HG02610 (cell line): ENCODE measurements around the gene HRAS.

Experiments used
- ATAC-seq: cut with Tn5 transposase; IDR thresholded peaks from one replicate; pipeline ENCODE4 v1.9.1; 2021; ENCODE audit warnings: mild to moderate bottlenecking, moderate library complexity; ENCODE audit not compliant: unreplicated experiment

HRAS gene

DNA sequence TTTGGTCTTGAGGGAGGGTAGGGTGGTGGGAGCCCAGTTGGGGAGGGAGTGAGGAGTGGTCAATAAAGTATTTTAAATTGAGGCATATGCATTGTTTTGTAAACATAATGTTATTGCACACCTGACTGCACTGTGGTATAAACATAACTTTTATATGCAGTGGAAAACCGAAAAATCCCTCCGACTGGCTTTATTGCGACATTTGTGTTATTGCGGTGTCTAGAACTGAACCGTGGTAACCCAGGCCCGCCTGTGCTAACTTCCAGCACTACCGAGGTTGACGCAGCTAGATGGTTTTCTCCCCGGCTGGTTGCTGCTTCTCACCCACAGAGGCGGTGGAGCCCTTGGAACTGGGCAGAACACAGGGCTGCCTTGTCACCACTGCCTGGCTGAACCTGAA, 20.8 kb downstream of the HRAS start:
- ATAC-seq: no peak

DNA sequence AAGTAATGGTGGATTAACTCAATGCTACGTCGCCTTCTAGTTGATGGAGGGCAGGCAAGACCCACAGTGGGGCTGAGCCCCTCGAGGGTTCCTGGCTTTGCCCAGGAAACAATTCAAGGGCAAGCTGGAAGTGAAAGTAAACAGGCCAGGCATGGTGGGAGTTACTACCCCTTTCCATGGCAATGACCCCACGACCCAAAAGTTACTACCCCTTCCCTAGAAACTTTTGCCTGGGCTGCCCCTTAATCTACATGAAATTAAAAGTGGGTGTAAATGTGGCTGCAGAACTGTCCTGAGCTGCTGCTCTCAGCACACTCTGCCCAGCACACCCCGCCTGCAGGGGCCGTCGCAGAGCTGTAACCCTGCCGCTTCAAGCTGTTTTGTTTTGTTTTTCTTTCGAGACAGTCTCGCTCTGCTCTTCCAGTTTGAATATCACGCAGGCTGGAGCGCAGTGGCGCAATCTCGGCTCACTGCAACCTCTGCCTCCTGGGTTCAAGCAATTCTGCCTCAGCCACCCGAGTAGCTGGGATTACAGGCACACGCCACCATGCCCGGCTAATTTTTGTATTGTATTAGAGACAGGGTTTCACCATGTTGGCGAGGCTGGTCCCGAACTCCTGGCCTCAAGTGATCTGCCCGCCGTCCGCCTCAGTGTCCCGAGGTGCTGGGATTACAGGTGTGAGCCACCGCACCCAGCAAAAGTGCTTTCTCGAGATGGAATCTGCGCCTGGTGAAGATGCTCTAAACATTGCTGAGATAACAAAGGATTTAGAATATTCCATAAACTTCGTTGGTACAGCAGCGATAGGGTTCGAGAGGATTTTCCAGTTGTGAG, 22.4 kb downstream of the HRAS start:
- ATAC-seq: no peak

DNA sequence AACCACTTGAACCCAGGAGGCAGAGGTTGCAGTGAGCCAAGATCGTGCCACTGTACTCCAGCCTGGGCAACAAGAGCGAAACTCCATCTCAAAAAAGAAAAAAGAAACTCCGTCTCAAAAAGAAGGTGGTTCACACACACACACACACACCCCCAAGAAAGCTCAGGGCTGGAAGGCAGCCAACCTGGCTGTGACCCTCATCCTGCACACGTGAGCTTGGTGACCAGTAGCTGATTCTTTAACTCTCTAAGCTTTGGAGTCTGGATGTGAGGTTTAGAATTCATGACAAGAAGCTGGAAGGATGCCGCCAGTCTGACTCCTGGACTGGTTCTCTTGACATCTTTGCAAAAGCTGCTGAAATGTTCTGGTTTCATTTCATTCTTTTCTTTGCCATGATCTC, 26.4 kb downstream of the HRAS start:
- ATAC-seq: no peak

DNA sequence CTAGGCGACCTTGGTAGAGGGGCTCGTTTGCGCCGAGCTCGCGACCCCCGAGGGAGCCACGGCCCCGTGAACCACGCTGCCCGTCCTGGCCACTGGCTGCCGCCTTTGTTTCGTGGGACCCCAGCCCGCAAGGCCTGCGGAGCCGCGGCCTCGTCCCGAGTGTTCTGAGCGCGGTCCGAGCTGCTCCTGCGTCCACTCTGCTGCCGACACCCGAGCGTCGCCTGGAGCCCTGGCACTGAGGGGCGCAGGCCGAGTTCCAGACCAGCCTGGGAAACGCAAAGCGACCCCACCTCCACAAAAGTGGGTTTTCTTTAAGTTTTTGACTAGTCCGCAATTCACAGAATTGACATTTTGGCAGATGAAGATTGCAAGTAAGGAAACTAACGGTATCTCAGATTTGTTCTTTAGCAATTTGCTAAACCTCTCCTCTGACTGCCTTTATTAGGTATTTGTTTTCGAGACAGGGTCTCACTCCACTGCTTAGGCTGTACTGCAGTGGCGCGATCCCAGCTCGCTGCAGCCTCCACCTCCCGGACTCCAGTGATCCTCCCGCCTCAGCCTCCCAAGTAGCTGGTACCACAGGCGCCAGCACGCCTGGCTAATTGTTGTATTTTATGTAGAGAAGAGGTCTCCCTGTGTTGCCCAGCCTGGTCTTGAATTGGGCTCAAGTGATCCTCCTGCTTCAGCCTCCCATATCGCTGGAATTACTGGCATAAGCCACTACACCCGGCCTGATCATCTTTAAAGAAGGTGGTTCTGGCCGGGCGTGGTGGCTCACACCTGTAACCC, 27.5 kb downstream of the HRAS start:
- no peak for ATAC-seq

DNA sequence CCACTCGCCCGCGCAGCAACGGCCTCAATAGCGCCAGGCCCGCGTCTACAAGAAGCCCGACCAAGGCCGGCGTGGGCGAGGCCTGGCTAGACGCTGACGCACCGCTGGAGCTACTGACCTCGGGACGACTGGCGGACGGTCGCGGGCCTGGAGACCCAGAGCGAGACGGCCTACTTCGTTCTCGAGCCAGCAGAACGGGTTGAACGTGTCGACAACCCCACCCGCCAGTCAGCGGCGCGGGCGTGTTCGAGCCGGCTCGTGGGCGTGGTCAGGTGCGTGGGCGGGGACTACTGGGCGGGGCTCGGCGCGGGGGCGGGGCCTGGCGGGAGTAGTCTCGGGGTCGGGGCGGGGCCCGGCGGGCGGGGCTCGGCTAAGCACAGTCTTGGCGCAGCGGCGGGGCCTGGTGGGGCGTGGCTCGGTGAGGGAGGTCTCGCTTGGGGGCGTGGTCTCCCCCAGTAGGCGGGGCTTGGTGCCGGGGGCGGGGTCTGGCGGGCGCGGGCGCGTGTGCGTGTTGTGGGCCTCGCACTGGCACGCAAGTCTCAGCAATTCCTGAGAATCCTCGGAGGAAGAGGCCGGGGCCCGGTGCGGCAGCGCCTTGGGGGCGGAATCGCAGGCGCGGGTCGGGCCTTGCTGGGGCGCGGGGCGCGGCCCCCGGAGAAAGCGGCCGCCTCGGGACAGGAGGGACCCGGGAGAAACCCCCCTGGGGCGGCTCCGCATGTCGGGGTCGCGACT, 28.2 kb downstream of the HRAS start, which contains the start of gene RNH1:
RNH1 (minus strand) TSS at position 248 of the 732 bp plus-strand sequence. CDS start 5,080 bp downstream, outside the sequence.
- peak; percentile 32 for ATAC-seq

DNA sequence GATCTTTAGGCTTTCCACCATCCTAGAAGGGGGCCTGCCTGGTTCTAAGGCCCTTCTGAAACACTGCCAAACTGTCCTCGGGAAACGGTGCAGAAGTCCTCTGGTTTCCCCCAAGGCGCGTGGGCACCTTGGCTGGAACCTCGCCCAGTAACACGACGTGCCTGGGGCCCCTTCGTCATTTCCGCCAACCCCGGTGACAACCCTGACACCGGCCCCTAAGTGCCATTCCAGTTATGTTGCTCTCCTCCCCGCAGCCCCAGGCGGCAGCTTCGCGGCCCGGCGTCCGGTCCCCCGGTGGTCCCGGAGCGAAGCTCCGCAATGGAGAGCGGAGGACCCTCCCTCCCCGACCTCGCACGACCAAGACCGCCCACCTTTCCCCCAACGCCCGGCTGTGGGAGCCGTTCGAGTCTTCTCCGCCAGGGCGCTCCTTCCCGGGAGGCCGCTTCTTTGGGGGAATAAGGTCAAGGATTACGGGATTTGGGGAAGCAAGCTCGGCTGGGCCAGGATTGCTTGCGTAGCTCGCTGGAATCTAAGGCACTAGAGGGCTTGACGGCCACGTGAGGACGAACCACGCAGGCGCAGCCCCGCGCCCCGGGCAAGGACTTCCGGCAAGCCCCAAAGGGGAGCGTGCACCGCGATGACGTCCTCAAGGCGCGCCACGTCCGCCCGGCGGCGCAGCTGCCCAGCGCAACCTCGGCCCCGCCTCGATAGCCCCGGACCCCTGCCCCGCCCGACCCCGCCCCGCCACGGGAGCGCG, 29.0 kb downstream of the HRAS start:
- peak; percentile 59 for ATAC-seq

DNA sequence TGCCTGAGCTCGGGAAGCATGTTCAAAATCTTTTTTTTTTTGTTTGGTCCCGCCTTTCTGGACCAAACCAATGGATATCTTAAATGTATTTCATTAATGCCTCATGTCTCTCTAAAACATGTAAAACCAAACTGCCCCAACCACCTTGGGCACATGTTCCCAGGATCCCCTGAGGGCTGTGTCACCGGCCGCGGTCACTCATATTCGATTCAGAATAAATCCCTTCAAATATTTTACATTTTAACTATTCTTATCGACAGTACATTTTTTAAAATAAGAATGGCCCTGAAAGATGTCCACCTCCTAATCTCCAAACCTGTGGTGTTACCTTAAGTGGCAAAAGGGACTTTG, 30.4 kb downstream of the HRAS start:
- ATAC-seq: no peak

DNA sequence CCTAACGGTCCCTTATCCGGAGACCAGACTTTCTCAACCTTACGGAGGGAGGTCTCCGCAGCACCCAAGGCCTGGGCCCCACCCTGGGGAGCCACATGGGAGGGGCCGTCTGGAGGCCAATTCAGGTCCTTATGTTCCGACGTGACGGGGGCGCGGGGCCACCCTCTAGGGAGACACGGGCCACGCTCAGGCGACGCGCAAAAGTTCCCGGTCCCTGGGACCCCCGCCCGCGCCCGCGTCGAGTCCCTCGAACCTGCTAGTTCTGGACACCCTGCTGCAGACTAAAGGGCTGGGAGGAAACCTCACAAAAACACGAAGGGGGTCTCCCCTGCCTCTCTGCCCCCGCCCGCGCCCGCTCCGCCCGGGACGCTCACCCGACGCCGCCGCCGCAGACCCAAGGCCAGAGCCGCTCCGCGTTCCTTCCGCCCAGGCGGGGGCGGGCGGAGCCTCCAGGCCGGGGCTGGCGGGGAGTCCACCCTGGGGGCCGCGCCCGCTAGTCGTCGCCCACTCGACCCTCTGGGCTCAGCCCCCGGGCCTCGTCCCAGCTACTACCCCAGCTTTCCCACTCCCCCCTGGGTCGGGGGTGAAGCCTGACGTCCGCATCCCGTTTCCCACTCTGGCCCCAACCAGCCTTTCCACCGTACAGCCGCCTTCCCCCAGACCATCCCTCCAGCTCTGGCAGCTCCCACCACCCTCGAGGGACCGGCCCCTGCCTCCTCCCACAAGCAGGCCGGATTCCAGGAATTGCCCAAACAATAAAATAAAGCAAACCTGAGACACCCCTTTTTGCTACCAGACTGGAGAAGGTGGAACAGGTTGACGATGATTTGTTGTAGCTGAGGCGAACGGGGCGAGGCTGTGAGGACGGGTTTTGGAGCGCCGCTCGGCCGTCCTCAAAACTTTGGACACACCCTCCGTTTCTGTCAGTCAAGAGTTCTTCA, 31.1 kb downstream of the HRAS start:
- ATAC-seq: no peak

DNA sequence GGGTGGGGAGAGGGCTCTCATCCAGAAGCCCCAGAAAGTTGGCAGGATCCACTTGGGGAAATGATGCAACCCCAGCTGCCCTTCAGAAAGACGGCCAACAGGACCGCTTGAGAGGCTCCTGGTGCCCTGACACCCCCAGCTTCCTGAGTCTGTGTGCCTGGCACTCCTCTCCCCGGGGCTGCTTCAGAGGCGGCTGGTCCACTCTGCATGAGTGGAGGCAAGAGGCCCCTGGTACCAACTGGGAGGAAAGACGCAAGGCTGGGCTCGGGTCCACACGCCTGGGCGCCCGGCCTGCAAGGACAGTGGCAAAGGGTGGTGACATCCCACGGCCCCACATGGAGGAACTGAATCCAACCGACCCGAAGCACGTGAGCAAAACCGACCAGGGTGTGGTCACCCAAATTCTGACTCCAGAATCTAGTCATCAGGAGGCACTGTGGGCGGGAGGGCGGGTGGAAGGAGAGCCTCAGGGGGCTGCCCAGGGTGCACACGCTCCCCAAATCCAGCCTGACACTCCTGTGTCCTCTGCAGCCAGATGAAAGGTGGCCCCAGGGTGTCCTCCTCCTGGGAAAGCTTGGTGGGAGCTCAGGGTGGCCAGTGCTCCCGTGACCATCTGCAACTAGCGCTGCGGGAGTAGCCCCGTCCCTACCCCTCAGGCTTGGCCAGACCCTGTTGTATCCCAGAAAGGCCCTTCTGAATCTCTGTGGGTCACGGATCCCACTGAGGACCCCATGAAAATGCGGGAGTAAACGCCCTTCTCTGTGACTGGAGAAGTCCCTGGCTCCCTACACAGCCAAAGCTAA, 32.0 kb downstream of the HRAS start:
- ATAC-seq: no peak

DNA sequence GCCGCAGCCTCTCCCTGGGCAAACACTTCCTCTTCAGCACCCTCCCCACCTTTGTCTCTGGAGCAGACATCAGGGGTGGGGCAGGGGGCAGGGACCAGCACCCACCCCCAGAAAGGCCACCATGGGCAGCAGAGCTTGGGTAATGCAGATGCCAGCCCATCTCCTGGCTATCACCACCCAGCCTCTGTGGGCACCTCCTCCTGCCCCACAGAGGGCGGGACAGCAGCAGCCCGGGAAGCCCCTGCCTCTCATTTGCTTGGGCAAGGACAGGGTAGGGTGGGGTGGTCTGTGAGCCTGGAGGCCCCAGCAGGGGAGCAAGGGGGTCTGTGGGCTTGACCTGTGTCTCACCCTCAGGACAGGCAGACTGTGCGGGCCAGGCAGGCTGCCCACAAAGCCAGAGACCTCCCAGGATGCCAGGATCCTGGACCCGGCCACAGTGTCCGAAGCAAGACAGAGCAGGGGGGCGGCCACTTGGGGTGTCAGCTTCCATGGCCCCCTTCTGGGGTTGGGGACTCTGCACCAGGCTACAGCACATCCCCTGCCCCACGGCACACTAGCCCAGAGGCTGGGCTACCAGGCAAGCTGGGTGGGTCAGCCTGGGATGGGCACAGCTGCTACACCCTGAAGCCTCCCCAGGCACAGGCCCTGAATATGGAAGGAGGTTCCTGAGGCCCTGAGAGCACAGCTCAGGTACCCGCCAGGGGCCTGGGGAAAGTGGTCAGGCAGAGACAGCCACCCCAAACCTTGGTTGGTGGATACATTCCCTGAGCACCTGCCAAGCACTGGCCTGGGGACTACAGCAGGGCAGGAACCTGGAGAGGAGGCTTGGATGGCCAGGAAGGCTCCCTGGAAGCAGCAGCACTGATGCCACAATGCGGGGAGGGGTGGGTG, 32.8 kb downstream of the HRAS start:
- ATAC-seq: no peak

DNA sequence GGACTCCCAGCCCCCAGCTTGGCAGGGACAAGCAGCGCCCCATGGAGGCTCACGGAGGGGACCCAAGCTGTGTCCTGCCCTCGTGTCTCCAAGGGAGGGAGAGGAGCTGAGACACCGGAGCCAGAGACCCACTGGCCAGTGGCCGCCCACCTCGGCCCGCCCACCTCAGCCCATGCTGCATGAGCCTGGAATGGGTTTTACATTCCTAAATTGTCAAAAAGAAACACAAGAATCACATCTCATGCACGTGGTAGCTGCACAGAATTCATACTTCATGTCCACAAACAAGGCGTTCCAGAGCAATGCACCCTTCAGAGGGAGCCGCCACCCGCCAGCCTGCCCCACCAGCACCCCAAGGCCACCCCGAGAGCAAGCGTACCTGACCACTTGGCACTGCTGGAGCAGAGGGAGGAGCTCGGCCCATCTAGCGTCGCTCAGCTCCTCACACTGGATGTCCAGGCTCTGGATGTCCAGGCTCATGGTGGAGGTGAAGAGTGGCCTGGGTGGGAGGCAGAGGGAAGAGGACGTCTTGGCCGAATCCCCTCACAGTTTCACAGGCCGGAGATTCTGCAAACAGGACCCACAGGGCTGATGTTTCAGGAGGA, 33.6 kb downstream of the HRAS start:
- no peak for ATAC-seq

DNA sequence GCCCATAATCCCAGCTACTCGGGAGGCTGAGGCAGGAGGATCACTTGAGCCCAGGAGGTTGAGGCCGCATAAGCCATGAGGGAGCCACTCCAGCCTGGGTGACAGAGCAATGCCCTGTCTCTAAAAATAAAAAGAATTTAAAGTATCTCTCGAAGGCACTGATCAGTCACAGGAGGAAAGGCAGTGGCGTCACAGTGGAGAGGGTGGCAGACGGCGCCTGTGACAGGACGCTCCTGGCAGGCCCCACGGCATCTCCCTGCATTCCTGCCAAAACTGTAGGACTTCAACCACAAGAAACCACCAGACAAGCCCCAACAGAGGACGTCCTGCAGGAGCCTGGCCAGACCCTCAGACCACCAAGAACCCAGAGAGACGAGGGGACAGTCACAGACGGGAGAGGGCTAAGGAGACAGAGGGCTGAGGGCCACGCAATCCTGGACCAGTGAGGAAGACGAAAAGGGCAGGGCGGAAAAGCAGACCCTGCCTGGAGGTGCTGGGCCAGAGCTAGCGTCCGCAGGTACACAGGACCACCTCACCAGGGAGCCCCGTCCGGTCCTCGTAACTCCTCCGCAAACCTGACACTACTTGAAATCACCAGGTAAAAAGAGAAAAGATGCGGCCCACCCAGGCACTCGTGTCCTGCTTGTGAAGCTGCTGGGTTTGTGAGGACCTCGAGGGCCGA, 34.2 kb downstream of the HRAS start:
- ATAC-seq: no peak

DNA sequence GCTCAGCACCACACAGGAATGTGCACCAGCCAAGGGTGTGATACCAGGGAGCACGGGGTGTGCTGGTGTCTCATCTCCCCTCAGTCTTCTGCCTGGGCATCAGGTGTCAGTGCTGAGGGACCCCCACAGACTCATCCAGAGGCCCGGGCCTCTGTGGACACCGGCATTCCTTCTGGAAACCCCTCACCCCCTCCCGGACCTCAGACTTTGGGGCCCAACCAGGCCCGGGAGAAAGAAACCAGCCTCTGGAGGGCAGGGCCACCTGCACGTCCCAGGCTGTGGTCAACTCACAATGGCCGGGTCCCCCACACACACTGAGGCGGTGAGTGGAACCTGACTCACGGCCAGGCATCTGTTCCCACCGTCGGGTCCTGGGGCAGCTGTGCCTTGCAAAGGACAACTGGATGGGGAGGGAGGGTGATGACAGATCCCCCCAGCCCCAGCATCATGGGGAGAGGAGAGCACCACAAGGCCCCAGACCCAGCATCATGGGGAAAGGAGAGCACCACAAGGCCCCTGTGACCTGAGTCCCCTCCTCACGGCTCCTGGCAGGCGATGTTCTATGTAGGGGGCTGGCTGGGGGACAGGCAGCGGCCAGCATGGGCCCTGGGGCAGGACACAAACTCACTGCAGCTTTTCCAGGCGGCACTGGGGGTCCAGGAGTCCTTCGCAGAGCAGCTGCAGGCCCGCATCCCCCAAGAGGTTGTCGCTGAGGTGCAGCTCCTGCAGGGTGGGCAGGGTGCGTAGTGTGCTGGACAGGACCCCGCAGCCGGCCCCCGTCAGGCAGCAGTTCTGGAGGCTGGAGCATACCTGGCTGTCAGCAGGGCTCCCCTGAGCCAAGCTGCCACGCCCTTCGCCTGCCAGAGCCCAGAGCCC, 35.9 kb downstream of the HRAS start:
- ATAC-seq: no peak

DNA sequence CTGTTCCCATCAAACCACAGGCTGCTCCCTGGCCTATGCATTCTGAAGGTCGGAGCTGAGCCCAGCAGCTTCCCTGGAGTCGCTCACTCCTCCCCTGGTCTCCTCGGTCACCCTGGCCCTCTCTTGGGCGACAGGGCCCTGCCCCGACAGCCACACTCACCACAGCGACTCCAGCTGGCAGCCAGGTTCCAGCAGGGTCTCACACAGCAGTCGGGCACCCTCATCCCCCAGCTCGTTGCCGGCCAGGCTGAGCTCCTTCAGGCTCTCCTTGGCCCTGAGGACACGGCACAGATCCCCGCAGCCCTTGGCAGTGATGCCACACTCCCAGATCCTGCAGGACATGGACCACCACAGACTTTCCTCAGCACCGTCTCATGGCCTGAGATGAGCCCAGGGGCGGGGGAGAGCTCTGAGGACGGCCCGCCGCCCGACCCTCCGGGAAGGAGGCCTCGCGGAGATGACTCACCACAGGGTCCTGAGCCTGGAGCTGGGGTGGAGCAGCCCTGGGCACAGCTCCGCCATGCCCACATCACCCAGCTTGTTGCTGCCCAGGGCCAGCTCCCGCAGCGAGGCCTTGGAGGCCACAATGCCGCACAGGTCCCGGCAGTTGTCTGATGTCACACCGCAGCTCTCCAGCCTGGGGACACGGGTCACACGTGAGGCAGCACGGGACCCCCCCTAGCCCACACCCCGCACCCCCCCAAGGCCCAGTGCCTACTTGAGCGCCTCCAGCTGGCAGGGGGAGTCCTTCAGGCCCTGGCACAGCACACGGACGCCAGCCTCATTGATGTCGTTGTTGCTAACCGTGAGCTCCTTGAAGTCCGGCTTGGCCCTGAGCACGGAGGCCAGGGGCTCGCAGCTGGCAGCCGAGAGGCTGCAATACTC, 36.8 kb downstream of the HRAS start:
- no peak for ATAC-seq
